ENCODE measurements around the gene UBAC2. TPM values are rescaled to one million over a fixed set of nuclear protein-coding genes. Genes with fewer than 3 reads are reported as not detected.

The UBAC2 gene
- total RNA-seq, 1 donor = 36.9 TPM

GRCh38 chr13:99303863-99304521 is 103.3 kb downstream of the UBAC2 start:
- Histone ChIP-seq H3K27ac (ENCODE audit: low read depth, low read length) (peak overlapping the region; percentile 21), H4K20me1 (ENCODE audit: insufficient read depth, low read length) (no peaks in the 10 kb centered on the region), H3K36me3 (ENCODE audit: insufficient read depth, low read length) (no peaks in the 10 kb centered on the region), H3K4me3 (ENCODE audit: insufficient read depth, low read length) (no peak overlapping the region), H2AFZ (ENCODE audit: low read length) (no peak overlapping the region), H3K4me2 (ENCODE audit: insufficient read depth, low read length) (no peak overlapping the region), H3K79me2 (ENCODE audit: insufficient read depth, low read length) (peaks cover 10% of the 10 kb centered on the region), H3K4me1 (ENCODE audit: insufficient read depth, low read length) (peaks cover 20% of the 10 kb centered on the region), H3K9me3 (ENCODE audit: low read depth, low read length) (no peaks in the 10 kb centered on the region), H3K27me3 (ENCODE audit: insufficient read depth, low read length) (no peaks in the 10 kb centered on the region)
- TF ChIP-seq CTCF (IDR thresholded peaks at IDR 0.05; ENCODE audit: extremely low read depth, low read depth, low read length) = no peak
- DNase-seq (ENCODE audit: insufficient read length, low spot score, missing footprints) = no peak

- no peaks in the 10 kb centered on the region for H3K9me3 ChIP-seq (ENCODE audit: low read depth, low read length)
- H3K27me3 ChIP-seq (ENCODE audit: insufficient read depth, low read length) = no peaks in the 10 kb centered on the region
- TF ChIP-seq CTCF (IDR thresholded peaks at IDR 0.05; ENCODE audit: extremely low read depth, low read depth, low read length) = no peak
- H3K36me3 ChIP-seq (ENCODE audit: insufficient read depth, low read length) = no peaks in the 10 kb centered on the region
- no peak overlapping the region for H3K4me3 ChIP-seq (ENCODE audit: insufficient read depth, low read length)
- H3K27ac ChIP-seq (ENCODE audit: low read depth, low read length) = no peak overlapping the region
- H3K4me2 ChIP-seq (ENCODE audit: insufficient read depth, low read length) = no peak overlapping the region
- H4K20me1 ChIP-seq (ENCODE audit: insufficient read depth, low read length) = no peaks in the 10 kb centered on the region
- peaks cover 10% of the 10 kb centered on the region for H3K79me2 ChIP-seq (ENCODE audit: insufficient read depth, low read length)
- DNase-seq (ENCODE audit: insufficient read length, low spot score, missing footprints) = no peak
- H2AFZ ChIP-seq (ENCODE audit: low read length) = no peak overlapping the region
- peaks cover 20% of the 10 kb centered on the region for H3K4me1 ChIP-seq (ENCODE audit: insufficient read depth, low read length)
Observed at GRCh38 chr13:99304541-99304940, 103.9 kb downstream of the UBAC2 start.

- H3K27me3 ChIP-seq (ENCODE audit: insufficient read depth, low read length) = no peaks in the 10 kb centered on the region
- no peak overlapping the region for H3K4me3 ChIP-seq (ENCODE audit: insufficient read depth, low read length)
- H4K20me1 ChIP-seq (ENCODE audit: insufficient read depth, low read length) = no peaks in the 10 kb centered on the region
- no peaks in the 10 kb centered on the region for H3K9me3 ChIP-seq (ENCODE audit: low read depth, low read length)
- H3K4me2 ChIP-seq (ENCODE audit: insufficient read depth, low read length) = no peak overlapping the region
- no peaks in the 10 kb centered on the region for H3K36me3 ChIP-seq (ENCODE audit: insufficient read depth, low read length)
- H3K79me2 ChIP-seq (ENCODE audit: insufficient read depth, low read length) = peaks cover 6% of the 10 kb centered on the region
- peaks cover 26% of the 10 kb centered on the region for H3K4me1 ChIP-seq (ENCODE audit: insufficient read depth, low read length)
- no peak for TF ChIP-seq CTCF (IDR thresholded peaks at IDR 0.05; ENCODE audit: extremely low read depth, low read depth, low read length)
- H2AFZ ChIP-seq (ENCODE audit: low read length) = no peak overlapping the region
- H3K27ac ChIP-seq (ENCODE audit: low read depth, low read length) = no peak overlapping the region
- no peak for DNase-seq (ENCODE audit: insufficient read length, low spot score, missing footprints)
Observed at GRCh38 chr13:99305158-99305557, 104.5 kb downstream of the UBAC2 start.

- no peak overlapping the region for H3K27ac ChIP-seq (ENCODE audit: low read depth, low read length)
- TF ChIP-seq CTCF (IDR thresholded peaks at IDR 0.05; ENCODE audit: extremely low read depth, low read depth, low read length) = no peak
- DNase-seq (ENCODE audit: insufficient read length, low spot score, missing footprints) = no peak
- H3K9me3 ChIP-seq (ENCODE audit: low read depth, low read length) = no peaks in the 10 kb centered on the region
- no peak overlapping the region for H2AFZ ChIP-seq (ENCODE audit: low read length)
- H4K20me1 ChIP-seq (ENCODE audit: insufficient read depth, low read length) = no peaks in the 10 kb centered on the region
- no peak overlapping the region for H3K4me2 ChIP-seq (ENCODE audit: insufficient read depth, low read length)
- H3K27me3 ChIP-seq (ENCODE audit: insufficient read depth, low read length) = no peaks in the 10 kb centered on the region
- peaks cover 6% of the 10 kb centered on the region for H3K79me2 ChIP-seq (ENCODE audit: insufficient read depth, low read length)
- peaks cover 29% of the 10 kb centered on the region for H3K4me1 ChIP-seq (ENCODE audit: insufficient read depth, low read length)
- H3K4me3 ChIP-seq (ENCODE audit: insufficient read depth, low read length) = no peak overlapping the region
- no peaks in the 10 kb centered on the region for H3K36me3 ChIP-seq (ENCODE audit: insufficient read depth, low read length)
Observed at GRCh38 chr13:99305566-99305965, 104.9 kb downstream of the UBAC2 start.

Measured in osteoblast (primary cell).